Glomerular endothelial cell (primary cell): Measurements from ENCODE around the gene MRPL12. TPM values are rescaled to one million over a fixed set of nuclear protein-coding genes. Genes with fewer than 3 reads are reported as not detected.

Experiments used
- DNase-seq: peaks from one replicate; pipeline ENCODE4 v3.0.0-alpha.2; 2011; ENCODE audit warnings: low read depth, low spot score; ENCODE audit errors: extremely low read depth
- total RNA-seq: library from RNA; depleted of rRNA; stranded (reverse); fragments of >200 nt; gene quantifications from 2 replicates; pipeline ENCODE4 v1.2.3, GENCODE V29; 2015

MRPL12 gene
- total RNA-seq, 1 donor from 2014 or later = 84.5 TPM

GRCh38 chr17:81700353-81701287 lies 2.5 kb upstream of the MRPL12 start:
- no peak for DNase-seq

DNA sequence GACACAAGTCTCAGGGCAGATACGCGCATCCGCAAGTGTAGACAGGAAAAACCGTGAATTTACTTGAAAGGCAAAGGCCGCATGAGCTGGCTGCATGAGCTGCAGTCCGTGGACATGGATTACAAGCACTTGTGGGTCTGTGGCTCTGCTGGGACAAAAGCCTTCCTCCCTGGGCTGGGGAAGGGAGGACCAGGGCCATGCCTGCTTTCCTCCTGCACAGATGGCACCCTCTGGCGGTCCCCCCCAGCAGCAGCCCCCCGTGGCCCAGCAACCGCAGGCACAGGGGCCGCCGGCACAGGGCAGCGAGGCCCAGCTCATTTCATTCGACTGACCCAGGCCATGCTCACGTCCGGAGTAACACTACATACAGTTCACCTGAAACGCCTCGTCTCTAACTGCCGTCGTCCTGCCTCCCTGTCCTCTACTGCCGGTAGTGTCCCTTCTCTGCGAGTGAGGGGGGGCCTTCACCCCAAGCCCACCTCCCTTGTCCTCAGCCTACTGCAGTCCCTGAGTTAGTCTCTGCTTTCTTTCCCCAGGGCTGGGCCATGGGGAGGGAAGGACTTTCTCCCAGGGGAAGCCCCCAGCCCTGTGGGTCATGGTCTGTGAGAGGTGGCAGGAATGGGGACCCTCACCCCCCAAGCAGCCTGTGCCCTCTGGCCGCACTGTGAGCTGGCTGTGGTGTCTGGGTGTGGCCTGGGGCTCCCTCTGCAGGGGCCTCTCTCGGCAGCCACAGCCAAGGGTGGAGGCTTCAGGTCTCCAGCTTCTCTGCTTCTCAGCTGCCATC lies 1.7 kb upstream of the MRPL12 start:
- DNase-seq = no peak

- no peak for DNase-seq
Measured at GRCh38 chr17:81703747-81704654, 834 bp downstream of the MRPL12 start.

DNA sequence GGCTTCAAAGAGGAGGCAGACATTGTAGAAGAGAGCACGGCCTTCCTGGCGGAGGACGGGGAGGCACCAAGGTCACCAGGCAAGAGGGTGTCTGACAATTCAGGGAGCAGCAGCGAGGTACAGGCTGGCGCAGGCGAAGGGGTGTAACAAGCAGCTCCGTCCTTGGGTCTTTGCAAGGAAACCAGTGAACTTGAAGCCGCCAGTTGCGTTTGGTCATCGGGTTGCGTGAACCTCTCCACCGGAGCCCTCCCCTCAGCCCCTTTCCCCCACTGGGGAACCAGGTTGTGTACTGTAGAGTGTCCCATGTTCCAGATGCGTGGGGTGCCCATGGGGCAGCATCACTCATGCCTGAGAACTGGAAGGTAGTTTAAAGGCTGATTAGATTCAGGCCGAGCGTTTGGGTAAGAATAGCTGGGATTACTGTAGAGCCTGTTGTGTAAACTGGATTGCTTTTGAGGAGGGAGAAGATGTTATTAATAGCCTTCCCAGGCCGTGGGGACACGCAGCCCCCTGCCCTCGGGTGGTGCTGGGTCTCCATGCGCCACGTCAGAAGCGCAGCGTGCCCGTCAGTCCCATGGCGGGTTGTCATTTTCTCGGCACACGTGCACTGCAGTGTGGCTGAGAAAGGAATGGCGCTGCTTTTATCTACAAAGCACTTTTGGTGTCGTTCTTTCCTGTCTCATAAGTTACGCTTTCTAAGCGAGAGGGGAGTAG lies 2.5 kb downstream of the MRPL12 start:
- no peak for DNase-seq

- no peak for DNase-seq
Measured at GRCh38 chr17:81706232-81706611, 3.1 kb downstream of the MRPL12 start.

GRCh38 chr17:81706757-81707624 lies 3.8 kb downstream of the MRPL12 start:
- no peak for DNase-seq

- no peak for DNase-seq
Measured at GRCh38 chr17:81707725-81708646, 4.8 kb downstream of the MRPL12 start.

DNA sequence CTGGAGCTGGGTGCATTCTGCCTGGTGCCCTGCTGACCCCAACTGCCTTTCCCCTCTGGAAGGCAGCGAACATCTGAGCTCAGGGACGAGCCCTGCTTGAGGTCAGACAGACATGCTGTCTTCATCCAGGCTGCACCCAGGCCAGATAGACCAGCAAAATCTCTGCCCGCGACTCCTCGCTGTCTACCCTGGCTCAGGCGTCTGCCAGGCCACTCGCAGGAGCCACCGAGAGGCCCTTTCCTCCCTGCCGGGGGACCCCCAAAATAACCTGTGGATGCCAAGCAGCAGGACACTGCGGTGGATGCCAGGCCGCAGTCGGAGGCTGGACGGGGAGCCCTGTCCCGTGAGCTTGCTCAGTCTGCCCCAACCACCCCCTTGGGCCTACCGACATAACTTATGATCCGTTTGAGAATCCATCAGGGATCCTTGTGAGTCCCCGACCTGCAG lies 5.6 kb downstream of the MRPL12 start:
- DNase-seq = no peak

- no peak for DNase-seq
Measured at GRCh38 chr17:81710514-81711308, 7.5 kb downstream of the MRPL12 start.

- no peak for DNase-seq
Measured at GRCh38 chr17:81711814-81712467, 8.8 kb downstream of the MRPL12 start, which contains the start of gene SLC25A10. TSS of gene SLC25A10 (plus strand) at chr17:81712284. CDS start at chr17:81712427, 143 bp downstream.

DNA sequence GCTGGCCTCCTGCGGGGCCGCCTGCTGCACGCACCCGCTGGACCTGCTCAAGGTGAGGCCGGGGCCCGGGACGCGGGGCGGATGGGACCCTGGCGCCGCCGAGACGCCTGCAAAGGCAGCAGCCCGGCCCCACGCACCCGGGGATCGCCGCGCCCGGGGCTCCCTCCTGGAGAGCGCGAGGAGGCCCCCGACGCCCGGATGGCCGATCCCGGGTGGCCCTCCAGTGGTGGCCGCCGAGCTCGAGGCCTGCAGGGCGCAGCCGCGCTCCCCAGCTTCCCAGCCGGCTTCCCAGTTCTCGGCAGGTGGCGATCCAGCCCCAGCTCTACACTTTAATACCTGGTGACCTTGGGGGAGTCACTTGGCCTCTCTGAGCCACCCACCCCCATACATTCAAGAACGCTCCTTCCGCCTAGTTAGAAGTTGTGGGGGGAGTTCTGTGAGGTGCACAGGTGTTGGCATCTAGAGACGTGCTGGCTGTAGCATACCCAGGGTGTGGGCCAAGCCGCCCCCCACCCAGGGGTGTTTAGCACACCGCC lies 9.4 kb downstream of the MRPL12 start:
- DNase-seq = no peak

- no peak for DNase-seq
Measured at GRCh38 chr17:81713004-81713555, 9.9 kb downstream of the MRPL12 start.

DNA sequence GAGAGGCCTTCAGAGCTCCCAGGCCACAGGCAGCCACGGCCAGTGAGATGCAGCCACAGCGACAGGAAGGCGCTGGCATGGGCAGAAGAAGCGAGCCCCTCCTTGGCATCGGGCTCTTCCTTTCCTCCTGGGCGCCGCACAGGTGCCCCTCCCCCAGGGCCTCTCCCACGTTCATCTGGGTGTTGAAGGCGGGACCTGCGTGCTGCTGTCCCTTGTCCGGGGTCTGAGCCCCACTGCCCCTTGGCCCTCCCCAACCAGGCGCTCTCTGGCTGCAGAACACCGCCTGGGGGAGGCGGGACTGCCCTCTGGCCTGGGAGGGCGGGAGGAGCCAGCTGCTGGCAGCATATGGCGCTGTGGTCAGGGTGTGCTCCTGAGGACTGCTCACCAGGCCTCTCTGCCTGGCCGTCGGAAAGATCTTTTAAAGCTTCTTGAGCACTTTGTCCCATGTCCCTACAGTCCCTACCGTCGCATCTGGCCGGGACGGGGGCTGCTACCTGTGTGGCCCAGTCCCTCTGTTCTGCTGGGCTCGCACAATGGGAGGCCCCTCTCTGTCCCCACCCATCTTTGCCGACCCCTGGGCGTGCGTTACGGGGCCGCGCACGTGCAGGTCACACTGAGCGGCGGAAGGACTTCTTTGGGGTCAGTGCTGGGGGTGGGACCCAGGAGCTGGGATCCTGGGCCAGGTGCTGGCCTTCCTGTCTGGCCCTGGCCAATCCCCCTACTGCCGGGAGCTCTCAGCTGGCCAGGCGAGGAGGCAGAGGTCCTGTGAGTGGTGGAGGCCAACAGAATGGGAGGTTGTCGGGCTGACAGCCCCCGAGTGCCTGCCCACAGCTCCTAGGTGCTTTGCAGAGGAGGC lies 10.6 kb downstream of the MRPL12 start:
- no peak for DNase-seq

- no peak for DNase-seq
Measured at GRCh38 chr17:81714412-81715106, 11.4 kb downstream of the MRPL12 start.
